Upper lobe of left lung (tissue), 6 donors: ENCODE measurements around the gene GRIA3. TPM values are rescaled to one million over a fixed set of nuclear protein-coding genes. Genes with fewer than 3 reads are reported as not detected.
"Not testable (repeated sequence)": the region's sequence is repeated elsewhere in the genome, so short reads cannot be mapped to it uniquely, and the experiment has no call there.

Experiments
- ATAC-seq, 2 donors: fragments of 200-7000 bp; cut with Tn5 transposase; one replicate each; pipeline ENCODE4 v1.9.1; 2022; ENCODE audit warnings: mild to moderate bottlenecking in 2 of 2, moderate library complexity in 2 of 2; ENCODE audit not compliant: low FRiP score in 2 of 2
- DNase-seq, 2 donors: peaks; one replicate each; pipeline ENCODE4 v3.0.0-alpha.2; 2019 to 2020
- H3K27ac ChIP-seq, 4 donors: fragments of 200-600 bp; sonication (generic); one replicate each; pipeline ENCODE4 v1.5.1; 2016 to 2019
- H3K27me3 ChIP-seq, 4 donors: fragments of 200-600 bp; sonication (generic); one replicate each; pipeline ENCODE4 v1.5.1; 2017 to 2019
- H3K36me3 ChIP-seq, 4 donors: fragments of 200-600 bp; sonication (generic); one replicate each; pipeline ENCODE4 v1.5.1; 2016 to 2019
- H3K4me1 ChIP-seq, 4 donors: fragments of 200-600 bp; sonication (generic); one replicate each; pipeline ENCODE4 v1.5.1; 2018 to 2019
- H3K4me3 ChIP-seq, 4 donors: fragments of 200-600 bp; sonication (generic); one replicate each; pipeline ENCODE4 v1.5.1; 2017 to 2019; ENCODE audit warnings: mild to moderate bottlenecking in 2 of 4, moderate library complexity in 1 of 4
- H3K9me3 ChIP-seq, 4 donors: fragments of 200-600 bp; sonication (generic); one replicate each; pipeline ENCODE4 v1.5.1; 2018 to 2019
- CTCF ChIP-seq, 6 experiments: fragments of 450-650 bp in 4 of 6; fragments of 200-600 bp in 2 of 6; sonication (generic) in 2 of 6; IDR thresholded peaks; one replicate each; pipeline ENCODE4 v1.5.1; 2016 to 2019; ENCODE audit warnings: antibody characterized with exemption in 6 of 6
- EP300 ChIP-seq, 4 donors: sonication (generic); formaldehyde crosslinking; IDR thresholded peaks; one replicate each; pipeline ENCODE4 v1.5.1; 2017; ENCODE audit warnings: antibody characterized with exemption in 4 of 4, control low read depth in 2 of 4
- POLR2A ChIP-seq, 4 donors: fragments of 450-650 bp; IDR thresholded peaks; one replicate each; pipeline ENCODE4 v1.5.1; 2016 to 2017; ENCODE audit warnings: antibody characterized with exemption in 4 of 4, mild to moderate bottlenecking in 2 of 4
- POLR2AphosphoS5 ChIP-seq, 2 donors: sonication (generic); formaldehyde crosslinking; IDR thresholded peaks; one replicate each; pipeline ENCODE4 v1.5.1; 2017; ENCODE audit warnings: antibody characterized with exemption in 2 of 2
- WGBS, 2 donors: methylation state at CpG; one replicate each; pipeline ENCODE4 v1.1.5; 2017 to 2018; 5-methylcytosine and 5-hydroxymethylcytosine counted together
- total RNA-seq, 6 donors: library from RNA; depleted of rRNA in 4 of 6; stranded (reverse); fragments of >200 nt in 4 of 6; gene quantifications; one replicate each; pipeline versions ENCODE4 v1.1.0 to v1.2.1, GENCODE V29; 2016 to 2021
- donor health status: DM: no; HTN: no; CAD: no; lungs with moderate emphysema.
- donor health status: DM: no; HTN: yes; CAD: no; lungs with severe emphysema.

GRIA3 gene
- total RNA-seq, 6 donors from 2014 or later = under 0.01 to 0.57 (median 0.29) TPM; not detected in 3

GRCh38 chrX:123282241-123282640 is 98.2 kb downstream of the GRIA3 start:
- Histone ChIP-seq H3K27ac (no peak overlapping the region), H3K9me3 (no peaks in the 10 kb centered on the region), H3K4me1 (no peaks in the 10 kb centered on the region), H3K27me3 (no peaks in the 10 kb centered on the region), H3K36me3 (no peaks in the 10 kb centered on the region), H3K4me3 (no peak overlapping the region)
- DNase-seq = no peak
- ATAC-seq = no peak
- WGBS, 2 donors = 78 to 83% methylated on average over 4 to 5 of the region's 5 CpGs
- no peak for TF ChIP-seq EP300 (IDR thresholded peaks at IDR 0.05)
- no peak for TF ChIP-seq POLR2AphosphoS5 (IDR thresholded peaks at IDR 0.05)

- H3K9me3 ChIP-seq, DNase-seq, H3K36me3 ChIP-seq, H3K4me1 ChIP-seq, H3K27me3 ChIP-seq, H3K27ac ChIP-seq, ATAC-seq, H3K4me3 ChIP-seq: not testable (repeated sequence)
- WGBS, 2 donors = 49% methylated on average over 6 of the region's 6 CpGs; no CpG with 5 or more reads in 1 of the 2 donors
Observed at GRCh38 chrX:123283407-123283806, 99.3 kb downstream of the GRIA3 start.

- WGBS, 2 donors = 50 to 53% methylated on average over 3 of the region's 3 CpGs
- DNase-seq (no peak), ATAC-seq (no peak)
- Histone ChIP-seq H3K4me3 (no peak overlapping the region), H3K4me1 (no peaks in the 10 kb centered on the region), H3K36me3 (no peaks in the 10 kb centered on the region), H3K9me3 (no peaks in the 10 kb centered on the region), H3K27ac (no peak overlapping the region), H3K27me3 (no peaks in the 10 kb centered on the region)
- TF ChIP-seq EP300 (IDR thresholded peaks at IDR 0.05) (no peak), CTCF (IDR thresholded peaks at IDR 0.05) (no peak), POLR2AphosphoS5 (IDR thresholded peaks at IDR 0.05) (no peak), POLR2A (IDR thresholded peaks at IDR 0.05) (no peak)
Observed at GRCh38 chrX:123291623-123292022, 107.5 kb downstream of the GRIA3 start.

- TF ChIP-seq POLR2A (IDR thresholded peaks at IDR 0.05) = no peak
- TF ChIP-seq POLR2AphosphoS5 (IDR thresholded peaks at IDR 0.05) = no peak
- no peak for TF ChIP-seq CTCF (IDR thresholded peaks at IDR 0.05)
- no peak for TF ChIP-seq EP300 (IDR thresholded peaks at IDR 0.05)
- 50 to 73% methylated on average over 1 of the region's 1 CpG for WGBS, 2 donors
- no peaks in the 10 kb centered on the region for H3K36me3 ChIP-seq
- H3K9me3 ChIP-seq = no peaks in the 10 kb centered on the region
- no peak overlapping the region for H3K27ac ChIP-seq
- H3K27me3 ChIP-seq = no peaks in the 10 kb centered on the region
- no peaks in the 10 kb centered on the region for H3K4me1 ChIP-seq
- DNase-seq (no peak), ATAC-seq (no peak)
- H3K4me3 ChIP-seq = no peak overlapping the region
Observed at GRCh38 chrX:123298026-123298425, 113.9 kb downstream of the GRIA3 start.

- H3K27me3 ChIP-seq = no peaks in the 10 kb centered on the region
- 78 to 87% methylated on average over 2 of the region's 2 CpGs for WGBS, 2 donors
Observed at GRCh38 chrX:123303429-123303828, 119.4 kb downstream of the GRIA3 start.

More at GRCh38 chrX:123303429-123303828, 119.4 kb downstream of the GRIA3 start:
- no peaks in the 10 kb centered on the region for H3K36me3 ChIP-seq
- H3K4me3 ChIP-seq = no peak overlapping the region
- H3K27ac ChIP-seq = no peak overlapping the region
- no peak for ATAC-seq
- H3K4me1 ChIP-seq = no peaks in the 10 kb centered on the region
- H3K9me3 ChIP-seq = no peaks in the 10 kb centered on the region
- DNase-seq = no peak
- TF ChIP-seq POLR2AphosphoS5 (IDR thresholded peaks at IDR 0.05) (no peak), POLR2A (IDR thresholded peaks at IDR 0.05) (no peak), EP300 (IDR thresholded peaks at IDR 0.05) (no peak), CTCF (IDR thresholded peaks at IDR 0.05) (no peak)
